GM12878 (cell line): Measurements from ENCODE around the gene PLCG1. TPM values are rescaled to one million over a fixed set of nuclear protein-coding genes. Genes with fewer than 3 reads are reported as not detected.
A peak's percentile ranks its signal among the peaks of the same experiment; 100 is the strongest.

Experiments
- CEBPB ChIP-seq, 2 experiments: fragments of 150-350 bp in 1 of 2; IDR thresholded peaks; 2 replicates each; pipeline ENCODE4 v1.6.1; 2012 to 2014; ENCODE audit warnings: low read depth in 2 of 2, low read length in 2 of 2, borderline replicate concordance in 1 of 2, inconsistent platforms in 1 of 2
- CEBPZ ChIP-seq: fragments of 150-350 bp; IDR thresholded peaks from 2 replicates; pipeline ENCODE4 v1.6.1; 2016; ENCODE audit warnings: low read depth, low read length
- CHD2 ChIP-seq: IDR thresholded peaks from 2 replicates; pipeline ENCODE4 v1.6.1; 2011; ENCODE audit warnings: low read depth, low read length, improper control_type of control experiment, borderline replicate concordance
- CREM ChIP-seq: IDR thresholded peaks from 2 replicates; pipeline ENCODE4 v1.6.1; 2014; ENCODE audit warnings: antibody characterized with exemption, low read depth
- E2F8 ChIP-seq: fragments of 450-650 bp; IDR thresholded peaks from 2 replicates; pipeline ENCODE4 v1.6.1; 2018; ENCODE audit warnings: mild to moderate bottlenecking, low read depth, moderate library complexity; ENCODE audit not compliant: partially characterized antibody
- FOXM1 ChIP-seq: IDR thresholded peaks from 2 replicates; pipeline ENCODE4 v1.6.1; 2012; ENCODE audit warnings: low read depth, mild to moderate bottlenecking, inconsistent platforms, low read length, moderate library complexity
- HDGF ChIP-seq: fragments of 450-650 bp; IDR thresholded peaks from 2 replicates; pipeline ENCODE4 v1.6.1; 2016; ENCODE audit warnings: antibody characterized with exemption
- NKRF ChIP-seq: fragments of 450-650 bp; conservative IDR thresholded peaks from 2 replicates; pipeline ENCODE4 v1.6.1; 2017; ENCODE audit warnings: mild to moderate bottlenecking, moderate library complexity
- POLR2AphosphoS5 ChIP-seq: IDR thresholded peaks from 2 replicates; pipeline ENCODE4 v1.6.1; 2011; ENCODE audit warnings: mild to moderate bottlenecking, low read length, inconsistent platforms
- ZBTB11 ChIP-seq: fragments of 450-650 bp; formaldehyde crosslinking; IDR thresholded peaks from 2 replicates; pipeline ENCODE4 v1.5.0; 2022; ENCODE audit warnings: mild to moderate bottlenecking, missing genetic modification characterization
- ZBTB40 ChIP-seq: fragments of 450-650 bp; IDR thresholded peaks from 2 replicates; pipeline ENCODE4 v1.6.1; 2016; ENCODE audit warnings: mild to moderate bottlenecking, moderate library complexity, borderline replicate concordance
- polyA plus RNA-seq, 11 experiments: library from polyadenylated mRNA; depleted of rRNA in 4 of 11; unstranded in 6 of 11; stranded (reverse) in 5 of 11; fragments of >200 nt; fragmentation: Nextera tagmentation in 4 of 11; fragmentation: Illumina TruSeq in 1 of 11; extraction: Ambion mirVana in 4 of 11; extraction: Trizol in 1 of 11; gene quantifications; 1 replicate in 1 of 11; 2 replicates in 10 of 11; pipeline versions ENCODE4 v1.2.1 to v1.2.3, GENCODE V29; 2011 to 2016; ENCODE audit warnings: inconsistent platforms in 2 of 11, missing spikeins in 2 of 11, low read depth in 1 of 11
- total RNA-seq, 4 experiments: library from RNA; depleted of rRNA in 3 of 4; stranded (reverse); fragments of >200 nt in 3 of 4; fragmentation: Illumina TruSeq in 1 of 4; extraction: Trizol in 1 of 4; gene quantifications; 2 replicates each; pipeline versions ENCODE4 v1.2.1 to v1.2.3, GENCODE V29; 2013 to 2021

PLCG1 gene
- total and polyA plus RNA-seq, 10 of the 15 experiments (the other 5 are each of a cell fraction or from before 2014, with no cell fraction given): 2.6 to 114 (median 45.3) TPM

GRCh38 chr20:41137614-41138474 is 501 bp downstream of the PLCG1 start (continued):
- peak; percentile 44 for TF ChIP-seq NKRF
- TF ChIP-seq FOXM1: no peak
- no peak; the same call in 1 of the 2 replicates for TF ChIP-seq POLR2AphosphoS5
- no peak for TF ChIP-seq HDGF
- TF ChIP-seq CREM: no peak; the same call in 1 of the 2 replicates
- peak; percentile 64 for TF ChIP-seq CHD2
- no peak for TF ChIP-seq CEBPZ
- no peak for TF ChIP-seq ZBTB40
- TF ChIP-seq CEBPB (IDR thresholded peaks at IDR 0.05; ENCODE audit: borderline replicate concordance in 1 of 2, low read depth in 2 of 2, low read length in 2 of 2): no peak
- TF ChIP-seq E2F8: no peak
- TF ChIP-seq ZBTB11: peak; percentile 35; the same call in 1 of the 2 replicates
